Measurements from ENCODE around the gene AKAP10.

DNA sequence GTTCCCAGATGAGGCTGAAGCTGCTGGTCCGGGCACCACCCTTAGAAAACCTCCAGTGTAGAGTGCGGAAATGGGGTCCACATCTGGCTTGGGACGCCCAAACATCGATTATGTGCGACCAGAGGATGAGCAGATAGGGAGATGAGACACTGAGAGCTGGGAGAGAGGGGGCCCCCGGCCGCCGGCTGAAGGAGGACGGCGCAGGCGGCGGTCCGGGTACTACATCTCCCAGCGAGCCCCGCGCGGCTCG, 31.3 kb upstream of the AKAP10 start:
- TF ChIP-seq CTCF (IDR thresholded peaks at IDR 0.05) (peak in 1 of 3 donors; percentile 97), POLR2A (IDR thresholded peaks at IDR 0.05) (no peak)
